K562 (cell line): ENCODE data around the gene ZC3H10. TPM values are rescaled to one million over a fixed set of nuclear protein-coding genes. Genes with fewer than 3 reads are reported as not detected.

Experiments
- CAMTA2 ChIP-seq: fragments of 250-450 bp; sonication (Bioruptor Pico); conservative IDR thresholded peaks from 2 replicates; pipeline ENCODE4 v1.5.1; 2022
- CTCFL ChIP-seq: IDR thresholded peaks from 2 replicates; pipeline ENCODE4 v1.6.1; 2011; ENCODE audit warnings: borderline replicate concordance, low read depth, mild to moderate bottlenecking, moderate library complexity, low read length; ENCODE audit not compliant: insufficient read depth, poor library complexity, severe bottlenecking
- DMBX1 ChIP-seq: fragments of 250-450 bp; sonication (Bioruptor Pico); IDR thresholded peaks from 2 replicates; pipeline ENCODE4 v1.8.0; 2022; ENCODE audit warnings: inconsistent platforms, mild to moderate bottlenecking, moderate library complexity, borderline replicate concordance
- HNRNPH1 ChIP-seq: fragments of 200-400 bp; formaldehyde crosslinking; optimal IDR thresholded peaks from 2 replicates; pipeline ENCODE3; 2017; ENCODE audit warnings: low read depth, mild to moderate bottlenecking, low read length, moderate library complexity
- KDM2B ChIP-seq: fragments of 250-450 bp; sonication (Bioruptor Pico); IDR thresholded peaks from 2 replicates; pipeline ENCODE4 v1.8.0; 2021; ENCODE audit warnings: mild to moderate bottlenecking, moderate library complexity
- KLF10 ChIP-seq: fragments of 250-450 bp; sonication (Bioruptor Pico); IDR thresholded peaks from 2 replicates; pipeline ENCODE4 v1.6.1; 2021; ENCODE audit warnings: matching md5 sums
- MNT ChIP-seq, 2 experiments: fragments of 450-650 bp; conservative IDR thresholded peaks; 2 replicates each; pipeline ENCODE4 v1.6.1; 2017; ENCODE audit warnings: mild to moderate bottlenecking in 2 of 2, moderate library complexity in 2 of 2
- MYNN ChIP-seq, 2 experiments: sonication (generic); formaldehyde crosslinking in 1 of 2; IDR thresholded peaks; 2 replicates each; pipeline versions ENCODE4 v1.5.0 to v1.6.1; 2016 to 2020; ENCODE audit warnings: antibody characterized with exemption in 1 of 2, missing genetic modification reagents in 1 of 2
- POLR2B ChIP-seq: fragments of 450-650 bp; IDR thresholded peaks from 2 replicates; pipeline ENCODE4 v1.6.1; 2018; ENCODE audit warnings: low read depth; ENCODE audit not compliant: partially characterized antibody
- RHOXF2B ChIP-seq: fragments of 250-450 bp; sonication (Bioruptor Pico); conservative IDR thresholded peaks from 2 replicates; pipeline ENCODE4 v1.5.1; 2021
- SETDB1 ChIP-seq: IDR thresholded peaks from one replicate; pipeline ENCODE4 v1.6.1; 2012; ENCODE audit warnings: low read length, control low read depth, inconsistent platforms
- SMC3 ChIP-seq: conservative IDR thresholded peaks from 2 replicates; pipeline ENCODE4 v1.6.1; 2011; ENCODE audit warnings: low read depth, low read length, improper control_type of control experiment; ENCODE audit not compliant: insufficient read depth
- TAL1 ChIP-seq: fragments of 450-650 bp; IDR thresholded peaks from 2 replicates; pipeline ENCODE4 v1.6.1; 2016; ENCODE audit warnings: mild to moderate bottlenecking
- polyA plus RNA-seq, 8 experiments: library from polyadenylated mRNA; depleted of rRNA in 4 of 8; stranded (reverse) in 5 of 8; unstranded in 3 of 8; fragments of >200 nt; fragmentation: Nextera tagmentation in 2 of 8; fragmentation: Illumina TruSeq in 1 of 8; extraction: Ambion mirVana in 2 of 8; extraction: Trizol in 1 of 8; gene quantifications; 2 replicates each; pipeline versions ENCODE4 v1.2.1 to v1.2.3, GENCODE V29; 2011 to 2014; ENCODE audit warnings: inconsistent platforms in 1 of 8, missing spikeins in 1 of 8
- total RNA-seq, 7 experiments: library from RNA; depleted of rRNA in 6 of 7; stranded (reverse); fragments of >200 nt in 6 of 7; fragmentation: Illumina TruSeq in 2 of 7; extraction: Trizol in 2 of 7; gene quantifications; 2 replicates each; pipeline versions ENCODE4 v1.2.1 to v1.2.3, GENCODE V29; 2011 to 2021; ENCODE audit warnings: low replicate concordance in 1 of 7
- TF ChIP-seq, protein P1 (sequence below): fragments of 250-450 bp; sonication (Bioruptor Pico); IDR thresholded peaks from 2 replicates; pipeline ENCODE4 v1.8.0; 2022; ENCODE audit warnings: inconsistent platforms
- TF ChIP-seq, protein P2 (sequence below): fragments of 450-650 bp; IDR thresholded peaks from 2 replicates; pipeline ENCODE4 v1.6.1; 2016; ENCODE audit warnings: mild to moderate bottlenecking
- TF ChIP-seq, protein P3 (sequence below): fragments of 250-450 bp; sonication (Bioruptor Pico); IDR thresholded peaks from 2 replicates; pipeline ENCODE4 v1.5.0; 2021; ENCODE audit warnings: mild to moderate bottlenecking, moderate library complexity

The ZC3H10 gene
- total and polyA plus RNA-seq, 9 of the 15 experiments (the other 6 are each of a cell fraction or from before 2014, with no cell fraction given) = 0.31 to 4.1 (median 1.6) TPM

GRCh38 chr12:56084958-56085543, 33.0 kb upstream of the ZC3H10 start (continued):
- TF ChIP-seq POLR2B = no peak
- TF ChIP-seq KLF10 = no peak
- TF ChIP-seq RHOXF2B = no peak
- TF ChIP-seq KDM2B (CRISPR knock-in tag) = no peak
- TF ChIP-seq, protein P1, sequence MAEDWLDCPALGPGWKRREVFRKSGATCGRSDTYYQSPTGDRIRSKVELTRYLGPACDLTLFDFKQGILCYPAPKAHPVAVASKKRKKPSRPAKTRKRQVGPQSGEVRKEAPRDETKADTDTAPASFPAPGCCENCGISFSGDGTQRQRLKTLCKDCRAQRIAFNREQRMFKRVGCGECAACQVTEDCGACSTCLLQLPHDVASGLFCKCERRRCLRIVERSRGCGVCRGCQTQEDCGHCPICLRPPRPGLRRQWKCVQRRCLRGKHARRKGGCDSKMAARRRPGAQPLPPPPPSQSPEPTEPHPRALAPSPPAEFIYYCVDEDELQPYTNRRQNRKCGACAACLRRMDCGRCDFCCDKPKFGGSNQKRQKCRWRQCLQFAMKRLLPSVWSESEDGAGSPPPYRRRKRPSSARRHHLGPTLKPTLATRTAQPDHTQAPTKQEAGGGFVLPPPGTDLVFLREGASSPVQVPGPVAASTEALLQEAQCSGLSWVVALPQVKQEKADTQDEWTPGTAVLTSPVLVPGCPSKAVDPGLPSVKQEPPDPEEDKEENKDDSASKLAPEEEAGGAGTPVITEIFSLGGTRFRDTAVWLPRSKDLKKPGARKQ (CRISPR knock-in tag) = no peak
- no peak for TF ChIP-seq HNRNPH1
- TF ChIP-seq MNT (conservative IDR thresholded peaks at IDR 0.05) = no peak
- TF ChIP-seq, protein P2, sequence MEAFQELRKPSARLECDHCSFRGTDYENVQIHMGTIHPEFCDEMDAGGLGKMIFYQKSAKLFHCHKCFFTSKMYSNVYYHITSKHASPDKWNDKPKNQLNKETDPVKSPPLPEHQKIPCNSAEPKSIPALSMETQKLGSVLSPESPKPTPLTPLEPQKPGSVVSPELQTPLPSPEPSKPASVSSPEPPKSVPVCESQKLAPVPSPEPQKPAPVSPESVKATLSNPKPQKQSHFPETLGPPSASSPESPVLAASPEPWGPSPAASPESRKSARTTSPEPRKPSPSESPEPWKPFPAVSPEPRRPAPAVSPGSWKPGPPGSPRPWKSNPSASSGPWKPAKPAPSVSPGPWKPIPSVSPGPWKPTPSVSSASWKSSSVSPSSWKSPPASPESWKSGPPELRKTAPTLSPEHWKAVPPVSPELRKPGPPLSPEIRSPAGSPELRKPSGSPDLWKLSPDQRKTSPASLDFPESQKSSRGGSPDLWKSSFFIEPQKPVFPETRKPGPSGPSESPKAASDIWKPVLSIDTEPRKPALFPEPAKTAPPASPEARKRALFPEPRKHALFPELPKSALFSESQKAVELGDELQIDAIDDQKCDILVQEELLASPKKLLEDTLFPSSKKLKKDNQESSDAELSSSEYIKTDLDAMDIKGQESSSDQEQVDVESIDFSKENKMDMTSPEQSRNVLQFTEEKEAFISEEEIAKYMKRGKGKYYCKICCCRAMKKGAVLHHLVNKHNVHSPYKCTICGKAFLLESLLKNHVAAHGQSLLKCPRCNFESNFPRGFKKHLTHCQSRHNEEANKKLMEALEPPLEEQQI = no peak
- peak; percentile 25; the same call in 1 of the 2 replicates for TF ChIP-seq SMC3
- TF ChIP-seq CAMTA2 = no peak
- no peak for TF ChIP-seq MYNN (IDR thresholded peaks at IDR 0.05)
- TF ChIP-seq MYNN (CRISPR knock-in tag; IDR thresholded peaks at IDR 0.05) = no peak
- TF ChIP-seq DMBX1 = no peak
- no peak for TF ChIP-seq SETDB1
- TF ChIP-seq CTCFL = peak; percentile 84
- TF ChIP-seq TAL1 = no peak
- TF ChIP-seq, protein P3, sequence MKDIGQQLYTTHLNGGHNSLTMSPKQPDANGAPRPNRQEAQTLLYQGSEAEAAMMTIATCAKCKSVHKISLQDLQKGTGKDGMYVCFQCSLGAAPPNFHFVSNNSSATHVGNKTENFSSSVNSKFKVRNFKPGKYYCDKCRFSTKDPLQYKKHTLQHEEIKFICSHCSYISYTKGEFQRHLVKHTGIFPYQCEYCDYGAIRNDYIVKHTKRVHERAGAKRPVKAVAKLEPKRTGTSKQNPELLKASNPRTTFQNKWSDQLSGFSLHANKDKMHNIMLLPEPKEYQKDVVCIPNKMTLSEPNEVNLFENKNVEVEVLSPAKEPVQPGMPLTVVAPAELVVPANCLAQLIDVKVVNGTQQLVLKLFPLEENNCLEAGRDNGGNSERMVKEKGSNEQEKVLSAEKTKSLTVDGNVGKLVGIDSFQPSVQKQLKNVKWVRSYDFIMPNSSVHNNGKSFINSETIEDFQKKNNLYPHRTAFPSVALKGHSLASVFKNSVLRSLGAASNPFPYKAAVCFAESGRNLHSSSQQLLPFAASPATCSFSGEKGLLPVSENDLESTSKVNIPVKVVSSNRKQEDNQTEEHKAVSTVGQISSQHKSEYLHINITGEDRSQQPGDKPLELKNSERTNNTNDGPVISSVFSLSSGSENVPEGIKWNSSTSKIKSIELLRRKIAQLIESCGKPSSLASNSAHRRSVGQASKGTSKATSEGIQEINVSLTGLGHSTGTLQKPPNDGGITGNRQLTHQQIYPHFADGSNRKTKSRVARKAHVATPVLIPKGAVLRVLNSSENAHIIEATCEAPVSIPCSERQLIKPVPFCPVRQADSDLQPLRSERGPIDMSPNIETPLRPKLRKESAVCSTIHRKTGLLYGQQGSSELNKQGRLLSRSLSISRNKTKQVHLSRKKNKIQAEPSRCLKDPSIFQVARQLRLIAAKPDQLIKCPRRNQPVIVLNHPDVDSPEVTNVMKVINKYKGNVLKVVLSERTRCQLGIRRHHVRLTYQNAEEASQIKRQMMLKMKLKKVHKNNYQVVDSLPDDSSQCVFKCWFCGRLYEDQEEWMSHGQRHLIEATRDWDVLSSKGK (CRISPR knock-in tag) = no peak
